T1000 (cell line): Measurements from ENCODE around the gene NF2.
A peak's percentile ranks its signal among the peaks of the same experiment; 100 is the strongest.
"Not testable (repeated sequence)": the region's sequence is repeated elsewhere in the genome, so short reads cannot be mapped to it uniquely, and the experiment has no call there.

ENCODE experiments used
- DNase-seq: peaks from one replicate; lab custom pipeline; 2025; ENCODE audit warnings: mixed read lengths; lab: John Stamatoyannopoulos, UW

The NF2 gene

GRCh38 chr22:29603358-29604075 is at the start of gene NF2:
Gene NF2, plus strand, starts transcription at chr22:29603633. Its CDS starts 366 bp downstream, at chr22:29603999.
- DNase-seq = peak; percentile 97

DNA sequence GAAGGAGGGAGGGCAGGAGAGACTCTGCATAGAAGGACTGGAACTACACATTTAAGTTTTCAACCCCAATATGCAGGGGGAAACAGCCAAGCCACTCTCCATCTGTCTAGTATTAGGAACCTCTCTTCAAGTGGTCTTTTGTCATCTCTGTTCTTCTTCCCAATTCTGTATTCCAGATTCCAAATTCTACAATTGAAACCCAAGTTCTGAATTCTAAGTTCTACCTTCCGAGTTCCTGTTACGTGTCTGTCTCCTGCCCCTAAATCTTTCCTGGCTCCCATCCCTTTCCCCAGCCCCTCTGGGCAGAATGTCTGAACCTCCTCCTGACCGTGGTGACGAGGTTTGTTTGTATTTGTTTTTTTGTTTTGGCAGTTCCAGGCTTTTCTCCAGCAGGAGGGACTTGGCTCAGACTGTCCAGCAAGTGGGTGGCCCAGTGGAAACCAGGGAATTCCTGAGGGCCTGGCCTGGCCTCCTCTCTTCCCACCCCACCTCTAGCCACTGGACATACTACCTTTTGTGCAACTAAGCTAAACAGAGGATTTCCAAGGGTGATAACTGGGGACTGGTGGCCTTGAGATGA is 48.3 kb upstream of the NF2 start:
- DNase-seq = no peak

- DNase-seq = no peak
These were observed 44.4 kb upstream of the NF2 start for GRCh38 chr22:29559030-29559429.

DNA sequence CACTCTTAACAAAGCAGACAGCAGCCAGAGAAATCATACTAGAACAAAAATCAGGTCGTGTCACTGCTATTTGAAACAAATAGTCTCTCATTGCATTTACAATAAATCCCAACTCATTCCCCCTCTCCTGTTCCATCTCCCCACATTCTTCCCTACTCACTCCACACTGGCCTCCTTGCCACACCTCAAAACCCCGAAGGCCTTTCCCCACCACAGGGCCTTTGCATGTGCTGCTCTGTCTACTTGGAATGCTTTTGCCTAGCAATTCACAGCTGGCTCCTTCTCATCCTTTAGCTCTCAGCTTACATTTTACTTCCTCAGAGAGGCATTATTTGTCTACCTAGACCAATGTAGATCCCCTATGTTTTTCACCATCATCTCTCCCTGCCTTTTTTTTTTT is 43.6 kb upstream of the NF2 start:
- DNase-seq = no peak

- DNase-seq = no peak
These were observed 39.6 kb upstream of the NF2 start for GRCh38 chr22:29563652-29564460.

- not testable (repeated sequence) for DNase-seq
These were observed 36.9 kb upstream of the NF2 start for GRCh38 chr22:29566513-29566912.

DNA sequence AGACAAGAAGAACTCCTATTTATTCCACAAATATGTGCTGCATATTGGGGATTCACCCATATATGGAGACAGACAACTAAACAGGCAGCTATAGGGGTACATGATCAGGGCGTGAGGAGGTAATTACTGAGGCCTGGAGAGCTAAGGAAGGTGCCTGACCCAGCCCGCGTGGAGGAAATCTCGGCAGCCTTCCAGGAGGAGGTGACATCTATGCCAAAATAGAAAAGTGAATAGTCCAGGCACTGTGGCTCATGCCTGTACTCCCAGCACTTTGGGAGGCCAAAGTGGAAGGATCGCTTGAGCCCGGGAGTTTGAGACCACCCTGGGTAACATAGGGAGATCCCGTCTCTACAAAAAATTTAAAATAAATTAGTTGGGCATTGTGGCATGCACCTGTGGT is 36.1 kb upstream of the NF2 start:
- DNase-seq = no peak

DNA sequence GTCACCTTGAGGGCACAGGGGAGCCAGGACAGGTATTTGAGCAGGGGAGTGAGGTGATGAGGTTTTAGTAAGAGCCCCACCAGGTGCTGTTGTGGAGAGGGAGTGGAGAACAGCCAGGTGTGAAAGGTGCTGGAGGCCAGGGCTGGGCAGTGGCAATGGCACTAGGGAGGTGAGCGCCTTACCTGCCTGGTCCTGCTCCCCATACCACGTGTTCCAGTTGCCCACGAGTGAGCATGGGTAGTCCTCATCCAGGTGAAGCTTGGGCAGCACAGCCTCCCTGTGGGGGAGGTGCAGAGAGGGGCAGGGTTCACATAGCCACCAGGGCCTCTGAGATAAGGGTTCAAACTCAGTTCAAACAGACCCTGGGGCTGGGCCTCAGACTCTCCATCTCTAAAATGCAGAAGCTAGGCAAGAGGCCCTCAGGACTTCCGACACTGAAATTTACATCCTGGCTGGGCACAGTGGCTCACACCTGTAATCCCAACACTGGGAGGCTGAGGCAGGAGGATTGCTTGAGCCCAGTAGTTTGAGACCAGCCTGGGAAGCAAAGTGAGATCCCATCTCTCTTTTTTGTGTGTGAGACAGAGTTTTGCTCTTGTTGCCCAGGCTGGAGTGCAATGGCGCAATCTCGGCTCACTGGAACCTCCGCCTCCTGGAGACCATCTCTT is 34.3 kb upstream of the NF2 start:
- DNase-seq = no peak

DNA sequence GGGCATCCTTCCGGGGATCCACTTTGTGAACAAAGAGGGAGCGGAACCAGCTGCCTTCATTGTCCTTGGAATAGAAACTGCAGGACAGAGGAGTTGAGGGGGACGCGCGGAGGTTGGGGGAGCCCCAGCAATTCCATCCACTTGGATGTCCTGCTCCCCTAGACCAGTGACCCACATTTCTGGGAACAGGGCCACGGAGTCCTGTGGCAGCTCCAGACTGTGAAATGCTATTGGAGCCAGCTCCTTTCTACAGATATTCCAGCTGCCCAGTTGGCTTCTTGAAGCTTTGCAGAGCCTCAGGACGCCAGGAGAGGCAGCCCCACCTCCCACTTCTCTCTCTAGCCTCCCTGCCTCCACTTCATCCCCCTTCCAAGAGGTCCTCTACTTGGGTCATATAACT is 33.0 kb upstream of the NF2 start:
- DNase-seq = no peak

GRCh38 chr22:29570912-29571549 is 32.4 kb upstream of the NF2 start:
- no peak for DNase-seq

DNA sequence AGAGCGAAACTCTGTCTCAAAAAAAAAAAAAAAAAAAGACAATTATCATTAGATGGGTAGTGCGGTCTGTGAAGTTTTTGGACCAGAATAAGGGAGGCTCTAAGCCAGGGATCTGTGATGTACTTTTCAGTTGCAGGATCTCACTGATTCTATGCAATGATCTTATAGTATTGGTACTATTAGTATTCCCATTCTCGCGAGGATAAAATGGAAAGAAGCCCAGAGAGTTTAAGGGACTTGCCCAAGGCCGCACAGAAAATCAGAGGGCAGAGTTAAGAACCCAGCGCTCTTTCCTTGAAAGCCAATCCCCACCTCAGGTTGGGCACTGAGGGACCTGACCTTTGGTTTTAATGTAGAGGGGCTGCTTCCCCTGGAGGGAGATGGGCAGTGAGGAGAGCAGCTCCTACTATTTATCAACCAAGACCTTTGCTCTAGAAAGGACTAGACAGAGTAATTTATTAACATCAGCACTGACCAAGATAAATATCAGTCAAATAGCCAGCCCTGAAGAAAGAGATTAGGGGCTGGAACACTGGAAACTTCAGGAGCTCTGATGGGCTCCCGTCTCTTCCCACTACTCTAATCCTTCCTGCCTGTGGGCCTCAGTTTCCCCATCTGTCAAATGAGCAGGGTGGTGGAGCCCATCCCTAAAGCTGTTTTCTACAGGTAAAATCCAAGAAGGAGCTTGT is 28.5 kb upstream of the NF2 start:
- DNase-seq = no peak

DNA sequence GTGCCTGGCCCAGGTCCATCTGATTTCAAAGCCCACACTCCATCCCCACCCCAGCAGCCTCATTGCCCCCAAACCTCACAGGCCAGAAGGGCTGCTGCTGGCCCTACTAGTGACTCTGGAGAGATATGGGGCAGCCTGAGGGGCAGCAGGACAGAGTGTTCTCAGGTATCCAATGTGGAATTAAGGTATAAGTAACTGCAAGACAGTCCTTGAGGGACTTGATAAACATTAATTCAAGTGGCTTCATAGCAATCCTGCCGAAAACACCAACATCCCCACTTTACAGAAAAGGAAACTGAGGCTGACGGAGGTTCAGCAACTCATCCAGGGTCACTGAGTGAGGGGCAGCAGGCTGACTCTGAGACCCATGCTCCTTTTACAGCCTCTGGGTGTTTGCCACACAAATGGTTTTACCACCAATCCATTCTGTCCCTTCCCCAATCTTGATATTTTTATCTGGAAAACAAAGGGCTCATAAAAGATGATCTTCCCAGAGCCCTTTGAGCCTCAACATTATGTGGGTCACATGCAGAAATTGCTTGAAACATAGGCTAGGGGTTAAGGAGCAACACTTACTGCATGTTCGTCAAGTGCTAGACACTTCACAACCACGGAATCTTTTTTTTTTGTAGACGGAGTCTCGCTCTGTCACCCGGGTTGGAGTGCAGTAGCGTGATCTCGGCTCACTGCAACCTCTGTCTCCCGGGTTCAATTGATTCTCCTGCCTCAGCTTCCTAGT is 24.8 kb upstream of the NF2 start:
- DNase-seq = no peak

- DNase-seq = no peak
These were observed 23.1 kb upstream of the NF2 start for GRCh38 chr22:29580200-29580810.

DNA sequence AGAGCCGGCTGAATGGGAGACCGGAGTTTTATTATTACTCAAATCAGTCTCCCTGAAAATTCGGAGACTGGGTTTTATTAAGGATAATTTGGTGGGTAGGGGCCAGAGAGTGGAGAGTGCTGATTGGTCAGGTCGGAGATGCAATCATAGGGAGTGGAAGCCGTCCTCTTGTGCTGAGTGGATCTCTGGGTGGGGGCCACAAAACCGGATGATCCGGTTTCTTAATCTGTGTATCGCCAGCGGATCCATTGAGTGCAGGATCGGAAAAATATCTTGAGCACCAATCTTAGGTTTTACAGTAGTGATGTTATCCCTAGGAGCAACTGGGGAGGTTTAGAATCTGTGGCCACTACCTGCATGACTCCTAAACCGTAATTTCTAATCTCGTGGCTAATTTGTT is 21.6 kb upstream of the NF2 start:
- no peak for DNase-seq

- no peak for DNase-seq
These were observed 18.5 kb upstream of the NF2 start for GRCh38 chr22:29584975-29585374.

DNA sequence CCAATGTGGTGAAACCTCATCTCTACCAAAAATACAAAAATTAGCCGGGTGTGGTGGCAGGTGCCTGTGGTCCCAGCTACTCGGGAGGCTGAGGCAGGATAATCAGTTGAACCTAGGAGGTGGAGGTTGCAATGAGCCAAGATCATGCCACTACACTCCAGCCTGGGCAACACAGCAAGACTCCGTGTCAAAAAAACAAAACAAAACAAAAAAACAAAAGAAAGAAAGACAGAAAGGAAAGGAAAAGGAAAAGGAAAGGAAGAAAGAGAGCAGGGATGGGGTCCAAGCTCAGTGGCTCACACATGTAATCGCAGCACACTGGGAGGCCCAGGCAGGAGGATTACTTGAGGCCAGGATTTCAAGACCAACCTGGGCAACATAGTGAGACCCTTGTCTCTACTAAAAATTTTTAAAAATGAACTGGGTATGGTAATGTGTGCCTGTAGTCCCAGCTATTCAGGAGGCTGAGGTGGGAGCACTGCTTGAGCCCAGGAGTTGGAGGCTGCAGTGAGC is 17.2 kb upstream of the NF2 start:
- DNase-seq = not testable (repeated sequence)

- peak; percentile 67 for DNase-seq
These were observed 15.3 kb upstream of the NF2 start for GRCh38 chr22:29587938-29588699.

GRCh38 chr22:29593923-29594322 is 9.5 kb upstream of the NF2 start:
- DNase-seq = no peak

GRCh38 chr22:29594447-29594846 is 9.0 kb upstream of the NF2 start:
- not testable (repeated sequence) for DNase-seq
